Measurements from ENCODE around the gene RIOK2.

DNA sequence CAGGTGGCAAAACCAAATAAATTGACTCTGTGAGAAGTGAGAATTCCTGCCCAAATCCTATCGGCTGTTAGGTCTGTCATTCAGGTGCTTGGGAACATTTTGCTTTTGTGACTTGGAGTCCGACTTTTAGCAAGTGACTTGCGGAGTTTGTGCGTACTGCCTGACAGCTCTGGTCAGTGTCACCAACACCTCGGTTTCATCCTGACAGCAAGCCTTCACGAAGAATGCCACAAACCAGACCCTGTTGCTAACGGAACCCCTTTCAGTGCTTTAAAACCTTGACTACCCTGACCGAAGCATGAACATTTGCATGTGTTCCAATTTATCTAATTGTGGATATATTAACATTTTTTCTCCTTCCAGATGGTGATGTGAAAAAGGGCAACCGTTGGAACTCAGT, 67.1 kb downstream of the RIOK2 start:
- TF ChIP-seq, protein P1, sequence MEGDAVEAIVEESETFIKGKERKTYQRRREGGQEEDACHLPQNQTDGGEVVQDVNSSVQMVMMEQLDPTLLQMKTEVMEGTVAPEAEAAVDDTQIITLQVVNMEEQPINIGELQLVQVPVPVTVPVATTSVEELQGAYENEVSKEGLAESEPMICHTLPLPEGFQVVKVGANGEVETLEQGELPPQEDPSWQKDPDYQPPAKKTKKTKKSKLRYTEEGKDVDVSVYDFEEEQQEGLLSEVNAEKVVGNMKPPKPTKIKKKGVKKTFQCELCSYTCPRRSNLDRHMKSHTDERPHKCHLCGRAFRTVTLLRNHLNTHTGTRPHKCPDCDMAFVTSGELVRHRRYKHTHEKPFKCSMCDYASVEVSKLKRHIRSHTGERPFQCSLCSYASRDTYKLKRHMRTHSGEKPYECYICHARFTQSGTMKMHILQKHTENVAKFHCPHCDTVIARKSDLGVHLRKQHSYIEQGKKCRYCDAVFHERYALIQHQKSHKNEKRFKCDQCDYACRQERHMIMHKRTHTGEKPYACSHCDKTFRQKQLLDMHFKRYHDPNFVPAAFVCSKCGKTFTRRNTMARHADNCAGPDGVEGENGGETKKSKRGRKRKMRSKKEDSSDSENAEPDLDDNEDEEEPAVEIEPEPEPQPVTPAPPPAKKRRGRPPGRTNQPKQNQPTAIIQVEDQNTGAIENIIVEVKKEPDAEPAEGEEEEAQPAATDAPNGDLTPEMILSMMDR (conservative IDR thresholded peaks at IDR 0.05 in 1 of 2, IDR thresholded peaks at IDR 0.05 in 1 of 2; ENCODE audit: low read depth in 1 of 2, low read length in 2 of 2) = no peak
- TF ChIP-seq EZH2 (IDR thresholded peaks at IDR 0.05; ENCODE audit: low read length, missing control alignments) = no peak
